Hepatic stellate cell (primary cell): ENCODE measurements around the gene S100A12.

ENCODE experiments used
- DNase-seq: peaks from one replicate; pipeline ENCODE4 v3.0.0; 2011; ENCODE audit warnings: low spot score

S100A12 gene

DNA sequence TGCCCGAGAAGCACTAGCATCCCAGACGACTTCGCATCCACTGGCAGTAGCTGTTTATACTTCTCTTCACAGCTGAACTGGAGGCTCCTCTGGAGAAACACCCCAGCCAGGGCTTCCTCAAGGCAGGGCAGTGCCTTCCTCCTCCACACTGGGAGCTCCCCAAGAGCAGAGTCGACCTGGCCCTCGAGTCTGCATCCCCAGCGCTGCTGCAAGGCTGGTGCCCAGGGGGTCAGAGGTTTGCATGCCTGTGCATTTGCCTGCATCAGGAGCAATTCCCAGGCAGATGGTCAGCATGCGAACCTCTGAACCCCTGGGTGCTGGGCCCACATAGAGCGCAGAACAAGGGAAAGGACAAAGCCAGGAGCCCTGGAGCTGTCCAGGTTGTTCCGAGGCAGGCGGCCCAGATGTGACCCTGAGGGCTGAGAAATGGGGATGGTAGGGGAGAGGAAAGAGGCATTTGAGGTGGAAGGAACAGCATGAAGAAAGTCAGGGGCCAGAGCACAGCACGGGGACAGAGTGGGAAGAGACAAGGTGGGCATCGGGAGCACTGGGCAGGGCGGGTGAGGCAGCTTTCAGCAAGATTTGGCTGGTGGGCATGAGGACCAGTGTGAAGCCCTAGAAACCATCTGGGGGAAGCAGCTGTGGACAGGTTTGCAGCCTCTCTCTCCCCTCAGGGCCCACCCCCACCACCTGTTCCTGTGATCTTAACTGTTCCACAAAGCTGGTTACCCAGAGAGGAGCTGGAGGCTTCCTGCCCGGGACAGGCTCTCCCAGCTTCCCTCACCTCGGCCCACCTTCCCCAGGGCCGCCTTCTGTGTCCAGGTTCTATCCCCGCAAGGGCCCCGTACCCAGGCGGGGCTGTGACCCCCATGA, 21.9 kb upstream of the S100A12 start:
- no peak for DNase-seq

- no peak for DNase-seq
These were observed 21.0 kb upstream of the S100A12 start for GRCh38 chr1:153396461-153396860.

DNA sequence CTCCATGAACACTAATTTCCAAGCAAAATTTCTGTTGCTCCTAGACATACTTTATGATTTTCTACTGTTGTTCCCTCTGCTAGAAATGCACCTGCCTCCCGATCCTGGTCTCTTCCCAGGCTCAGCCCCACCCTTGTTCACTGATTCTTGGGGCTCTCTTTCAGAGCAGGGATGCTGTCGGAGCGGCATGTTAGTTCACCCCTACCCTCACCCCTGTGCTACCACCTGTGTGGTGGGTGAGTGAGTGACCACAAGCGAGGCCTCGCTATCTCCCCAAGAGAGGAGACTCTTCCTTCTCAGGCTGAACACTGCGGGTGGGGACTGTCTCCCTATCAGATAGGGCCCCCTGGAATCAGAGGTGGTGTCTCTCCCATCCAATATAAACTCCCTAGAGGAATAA, 20.4 kb upstream of the S100A12 start:
- no peak for DNase-seq

- DNase-seq: no peak
These were observed 19.8 kb upstream of the S100A12 start for GRCh38 chr1:153395136-153395685.

DNA sequence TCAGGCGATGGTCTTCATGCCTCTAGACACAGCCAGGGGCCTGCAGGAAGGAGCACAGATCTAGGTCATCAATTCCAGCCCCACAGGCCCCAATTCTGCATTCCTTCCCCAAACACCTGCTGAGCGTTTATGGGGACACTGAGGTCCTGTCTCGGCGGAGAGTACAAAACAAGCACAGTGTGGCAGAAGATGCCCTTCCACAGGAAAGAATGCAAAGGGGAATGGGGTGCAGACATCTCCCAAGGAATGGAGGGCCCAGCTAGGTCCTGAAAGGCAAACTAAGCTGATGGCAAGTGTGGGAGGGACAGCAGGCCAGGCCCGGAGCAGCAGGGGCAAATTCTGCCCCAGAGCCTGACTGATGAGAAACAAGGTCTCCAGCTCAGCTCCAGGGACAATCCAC, 19.0 kb upstream of the S100A12 start:
- DNase-seq: no peak

DNA sequence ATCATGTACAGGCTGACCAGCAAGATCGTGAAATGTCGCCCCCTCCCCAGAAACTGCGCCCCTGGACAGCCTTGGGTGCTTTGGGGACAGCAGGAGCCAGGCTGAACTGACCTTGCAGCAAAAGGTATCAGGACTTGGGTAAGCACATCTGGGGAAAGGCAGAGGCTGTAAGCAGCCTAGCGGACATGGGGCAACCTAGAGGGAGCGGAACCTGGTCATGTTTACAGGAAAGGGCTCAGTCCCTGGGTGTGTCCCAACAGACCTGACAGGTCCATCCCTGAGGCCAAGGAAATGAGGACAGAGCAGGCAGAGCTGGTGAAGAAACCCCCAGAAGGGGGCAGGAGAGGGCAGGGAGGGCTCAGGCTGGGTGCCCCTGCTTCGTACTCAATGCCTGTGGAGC, 18.5 kb upstream of the S100A12 start:
- DNase-seq: no peak

GRCh38 chr1:153392822-153393221, 17.4 kb upstream of the S100A12 start:
- DNase-seq: no peak

- DNase-seq: no peak
These were observed 16.8 kb upstream of the S100A12 start for GRCh38 chr1:153392258-153392657.

- DNase-seq: no peak
These were observed 15.7 kb upstream of the S100A12 start, which contains the start of gene S100A8 for GRCh38 chr1:153390938-153391710. Gene S100A8 (minus strand): TSS chr1:153391073. CDS start chr1:153390535, 538 bp downstream.

DNA sequence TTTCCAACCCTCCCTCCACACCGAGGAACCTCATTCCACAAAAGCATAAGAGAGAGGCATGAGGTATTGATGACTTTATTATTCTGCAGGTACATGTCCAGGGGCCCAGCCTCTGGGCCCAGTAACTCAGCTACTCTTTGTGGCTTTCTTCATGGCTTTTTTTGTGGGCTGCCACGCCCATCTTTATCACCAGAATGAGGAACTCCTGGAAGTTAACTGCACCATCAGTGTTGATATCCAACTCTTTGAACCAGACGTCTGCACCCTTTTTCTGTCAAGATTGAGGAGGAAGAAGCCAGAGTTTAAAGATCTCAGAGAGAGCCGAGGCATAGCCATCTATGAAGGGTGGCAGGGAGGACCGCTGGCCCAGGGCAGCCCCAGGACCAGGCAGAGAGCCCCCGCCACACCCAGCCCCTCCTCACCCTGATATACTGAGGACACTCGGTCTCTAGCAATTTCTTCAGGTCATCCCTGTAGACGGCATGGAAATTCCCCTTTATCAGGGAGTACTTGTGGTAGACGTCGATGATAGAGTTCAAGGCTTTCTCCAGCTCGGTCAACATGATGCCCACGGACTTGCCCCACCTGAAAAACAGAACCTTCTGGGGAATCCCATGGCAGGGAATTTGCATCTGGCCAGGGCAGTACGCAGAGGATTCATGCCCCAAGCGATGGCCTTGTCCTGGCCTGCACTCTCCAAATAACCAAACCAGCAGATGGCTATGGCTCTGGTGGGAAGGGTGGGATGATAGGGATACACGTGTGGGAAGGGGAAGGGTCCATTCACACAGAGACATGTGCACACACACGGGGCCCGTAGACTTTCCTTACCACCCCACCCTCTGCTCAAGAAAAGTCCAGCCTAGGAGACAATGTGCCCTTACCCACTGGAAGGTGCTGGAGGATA, 14.8 kb upstream of the S100A12 start:
- no peak for DNase-seq

GRCh38 chr1:153389401-153389800, 14.0 kb upstream of the S100A12 start:
- no peak for DNase-seq

GRCh38 chr1:153387785-153388184, 12.4 kb upstream of the S100A12 start:
- DNase-seq: no peak

DNA sequence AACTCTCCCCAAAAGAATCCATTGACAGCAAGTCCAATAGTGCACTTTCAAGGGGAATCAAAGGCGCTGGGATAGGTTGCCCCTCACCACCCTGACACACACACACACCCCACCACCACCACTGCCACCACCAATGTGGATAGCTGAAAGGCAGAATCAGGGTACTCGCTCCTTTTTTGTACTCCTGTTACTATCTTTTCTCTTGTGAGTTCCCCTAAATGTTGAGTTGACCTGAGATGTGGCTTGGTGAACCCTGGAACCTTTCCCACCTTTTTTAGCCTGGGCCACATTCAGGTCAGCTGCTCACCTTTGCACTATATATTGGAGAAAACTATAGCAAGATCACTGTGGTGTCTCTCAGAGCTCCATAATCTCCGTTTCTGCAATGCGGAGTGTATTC, 11.6 kb upstream of the S100A12 start:
- DNase-seq: no peak

DNA sequence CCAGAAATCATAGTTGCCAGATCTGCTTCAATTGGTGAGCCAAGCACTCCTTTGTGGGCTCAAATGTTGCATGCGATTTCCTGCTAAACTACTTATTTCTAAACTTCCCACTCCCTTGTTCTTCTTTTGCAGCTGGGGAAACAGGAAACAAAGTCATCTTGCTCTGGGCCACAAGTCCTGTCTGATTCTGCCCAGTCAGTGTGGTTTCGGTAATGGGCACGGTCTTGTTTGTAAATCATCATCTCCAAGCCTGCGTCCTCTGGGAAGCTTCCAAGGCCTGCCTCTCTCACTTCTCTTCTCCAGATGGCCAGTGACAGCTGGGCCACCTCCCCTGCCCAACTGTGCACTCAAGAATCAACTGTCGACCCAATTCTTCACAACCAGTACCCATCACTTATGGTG, 11.1 kb upstream of the S100A12 start:
- no peak for DNase-seq

DNA sequence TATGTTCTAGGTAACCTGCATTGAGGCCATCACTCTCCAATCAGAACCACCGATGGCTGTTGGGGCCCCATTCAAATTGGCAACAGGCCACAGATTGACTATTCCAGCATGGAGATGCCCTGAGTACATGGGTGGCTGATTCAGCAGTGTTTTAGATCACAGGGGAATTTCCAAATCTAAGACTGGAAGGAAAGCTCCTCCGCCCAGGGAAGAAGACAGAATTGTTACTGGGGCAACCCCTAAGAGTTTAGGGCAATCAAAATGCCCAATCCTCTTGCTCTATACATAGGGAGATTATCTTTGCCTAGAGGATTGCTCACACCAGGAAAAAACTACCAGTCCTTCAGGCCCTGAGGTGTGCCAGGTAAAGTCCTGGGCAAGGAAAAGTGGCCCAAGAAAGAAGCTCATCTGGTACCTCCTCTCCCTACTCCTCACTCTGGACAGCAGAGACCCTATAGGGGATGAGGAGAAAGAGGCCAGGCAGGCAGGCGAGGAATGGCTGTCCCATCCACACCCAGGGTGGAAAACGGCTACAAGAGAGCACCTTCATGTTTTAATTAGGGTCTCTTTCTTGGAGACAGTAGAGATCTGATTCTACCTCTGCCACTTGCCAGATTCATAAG, 9.6 kb upstream of the S100A12 start:
- DNase-seq: no peak

DNA sequence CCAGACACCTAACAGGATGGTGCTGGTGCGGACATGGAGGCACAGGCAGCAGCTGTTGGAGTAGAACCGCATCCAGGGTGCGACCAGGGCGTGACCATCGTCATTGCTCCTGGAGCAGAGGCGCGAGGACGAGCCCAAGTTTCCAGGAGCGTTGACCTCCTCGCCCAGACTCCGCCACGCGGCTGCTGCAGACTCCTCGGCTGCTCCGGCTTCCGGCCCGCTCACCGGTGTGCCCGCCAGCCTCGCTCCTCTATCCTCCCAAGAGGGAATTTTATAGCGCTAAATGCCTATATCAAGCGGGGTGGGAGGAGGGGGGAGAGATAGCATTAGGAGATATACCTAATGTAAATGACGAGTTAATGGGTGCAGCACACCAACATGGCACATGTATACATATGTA, 5.3 kb upstream of the S100A12 start:
- DNase-seq: no peak

- no peak for DNase-seq
These were observed 4.2 kb upstream of the S100A12 start for GRCh38 chr1:153379591-153379990.

- DNase-seq: no peak
These were observed 1.4 kb downstream of the S100A12 start for GRCh38 chr1:153374071-153374470.

- no peak for DNase-seq
These were observed 2.9 kb downstream of the S100A12 start for GRCh38 chr1:153372571-153372970.

DNA sequence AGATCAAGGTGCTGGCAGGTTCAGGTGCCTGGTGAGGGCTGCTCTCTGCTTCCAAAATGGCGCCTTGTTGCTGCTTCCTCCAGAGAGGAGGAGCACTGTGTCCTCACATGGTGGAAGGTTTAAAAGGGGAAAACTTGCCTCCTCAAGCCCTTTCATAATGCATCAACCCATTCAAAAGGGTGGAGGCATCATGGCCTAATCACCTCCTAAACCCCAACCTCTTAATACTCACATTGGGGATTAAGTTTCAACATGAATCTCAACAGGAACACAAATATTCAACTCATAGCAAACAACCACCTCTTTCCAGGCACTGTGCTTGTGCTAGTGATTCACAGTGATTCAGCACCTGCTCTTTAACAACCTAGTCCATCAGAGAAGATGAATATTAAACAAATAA, 4.2 kb downstream of the S100A12 start:
- DNase-seq: no peak

GRCh38 chr1:153370146-153370545, 5.3 kb downstream of the S100A12 start:
- no peak for DNase-seq
